K562 (cell line): Measurements from ENCODE around the gene MRGPRE. TPM values are rescaled to one million over a fixed set of nuclear protein-coding genes. Genes with fewer than 3 reads are reported as not detected.

Experiments
- ELF4 ChIP-seq: fragments of 450-650 bp; formaldehyde crosslinking; IDR thresholded peaks from 2 replicates; pipeline ENCODE4 v1.4.0; 2022; ENCODE audit warnings: missing genetic modification characterization
- ETV5 ChIP-seq: sonication (generic); formaldehyde crosslinking; IDR thresholded peaks from 2 replicates; pipeline ENCODE4 v1.4.0; 2020; ENCODE audit warnings: low read depth, mild to moderate bottlenecking, missing genetic modification reagents
- HMBOX1 ChIP-seq: sonication (generic); IDR thresholded peaks from 2 replicates; pipeline ENCODE4 v1.6.1; 2016
- HMG20B ChIP-seq: fragments of 250-450 bp; sonication (Bioruptor Pico); IDR thresholded peaks from 2 replicates; pipeline ENCODE4 v1.5.0; 2021; ENCODE audit warnings: mild to moderate bottlenecking
- NCOA6 ChIP-seq: fragments of 450-650 bp; IDR thresholded peaks from 2 replicates; pipeline ENCODE4 v1.6.1; 2017; ENCODE audit warnings: mild to moderate bottlenecking
- RNF2 ChIP-seq: sonication (generic); IDR thresholded peaks from 2 replicates; pipeline ENCODE4 v1.6.1; 2016
- THRAP3 ChIP-seq: fragments of 450-650 bp; IDR thresholded peaks from 2 replicates; pipeline ENCODE4 v1.6.1; 2016; ENCODE audit warnings: mild to moderate bottlenecking, inconsistent platforms, borderline replicate concordance
- ZBTB11 ChIP-seq, 3 experiments: fragments of 200-800 bp in 1 of 3; fragments of 250-450 bp in 1 of 3; fragments of 450-650 bp in 1 of 3; sonication (Bioruptor Pico) in 1 of 3; sonication (Bioruptor generic) in 1 of 3; formaldehyde crosslinking in 1 of 3; IDR thresholded peaks; 2 replicates each; pipeline versions ENCODE4 v1.6.1 to v1.8.0; 2016 to 2022; ENCODE audit warnings: mild to moderate bottlenecking in 2 of 3, missing genetic modification characterization in 2 of 3, missing compliant biosample characterization in 1 of 3, moderate library complexity in 1 of 3
- ZNF561 ChIP-seq: fragments of 450-650 bp; formaldehyde crosslinking; conservative IDR thresholded peaks from 2 replicates; pipeline ENCODE4 v1.4.0; 2020; ENCODE audit warnings: mild to moderate bottlenecking, moderate library complexity
- ZSCAN29 ChIP-seq: fragments of 450-650 bp; IDR thresholded peaks from 2 replicates; pipeline ENCODE4 v1.6.1; 2017
- polyA plus RNA-seq, 8 experiments: library from polyadenylated mRNA; depleted of rRNA in 4 of 8; stranded (reverse) in 5 of 8; unstranded in 3 of 8; fragments of >200 nt; fragmentation: Nextera tagmentation in 2 of 8; fragmentation: Illumina TruSeq in 1 of 8; extraction: Ambion mirVana in 2 of 8; extraction: Trizol in 1 of 8; gene quantifications; 2 replicates each; pipeline versions ENCODE4 v1.2.1 to v1.2.3, GENCODE V29; 2011 to 2014; ENCODE audit warnings: inconsistent platforms in 1 of 8, missing spikeins in 1 of 8
- total RNA-seq, 7 experiments: library from RNA; depleted of rRNA in 6 of 7; stranded (reverse); fragments of >200 nt in 6 of 7; fragmentation: Illumina TruSeq in 2 of 7; extraction: Trizol in 2 of 7; gene quantifications; 2 replicates each; pipeline versions ENCODE4 v1.2.1 to v1.2.3, GENCODE V29; 2011 to 2021; ENCODE audit warnings: low replicate concordance in 1 of 7
- TF ChIP-seq, protein P1 (sequence below): fragments of 250-450 bp; sonication (Bioruptor Pico); IDR thresholded peaks from 2 replicates; pipeline ENCODE4 v1.8.0; 2021; ENCODE audit warnings: mild to moderate bottlenecking, moderate library complexity
- TF ChIP-seq, protein P2 (sequence below): fragments of 450-650 bp; IDR thresholded peaks from 2 replicates; pipeline ENCODE4 v1.6.1; 2016
- TF ChIP-seq, protein P3 (sequence below): fragments of 250-450 bp; sonication (Bioruptor Pico); IDR thresholded peaks from 2 replicates; pipeline ENCODE4 v1.8.0; 2021; ENCODE audit warnings: moderate library complexity, mild to moderate bottlenecking, inconsistent platforms
- TF ChIP-seq, protein P4 (sequence below): fragments of 450-650 bp; formaldehyde crosslinking; IDR thresholded peaks from 2 replicates; pipeline ENCODE4 v1.4.0; 2020; ENCODE audit warnings: mild to moderate bottlenecking, moderate library complexity

The MRGPRE gene
- total and polyA plus RNA-seq, 9 of the 15 experiments (the other 6 are each of a cell fraction or from before 2014, with no cell fraction given): not detected

DNA sequence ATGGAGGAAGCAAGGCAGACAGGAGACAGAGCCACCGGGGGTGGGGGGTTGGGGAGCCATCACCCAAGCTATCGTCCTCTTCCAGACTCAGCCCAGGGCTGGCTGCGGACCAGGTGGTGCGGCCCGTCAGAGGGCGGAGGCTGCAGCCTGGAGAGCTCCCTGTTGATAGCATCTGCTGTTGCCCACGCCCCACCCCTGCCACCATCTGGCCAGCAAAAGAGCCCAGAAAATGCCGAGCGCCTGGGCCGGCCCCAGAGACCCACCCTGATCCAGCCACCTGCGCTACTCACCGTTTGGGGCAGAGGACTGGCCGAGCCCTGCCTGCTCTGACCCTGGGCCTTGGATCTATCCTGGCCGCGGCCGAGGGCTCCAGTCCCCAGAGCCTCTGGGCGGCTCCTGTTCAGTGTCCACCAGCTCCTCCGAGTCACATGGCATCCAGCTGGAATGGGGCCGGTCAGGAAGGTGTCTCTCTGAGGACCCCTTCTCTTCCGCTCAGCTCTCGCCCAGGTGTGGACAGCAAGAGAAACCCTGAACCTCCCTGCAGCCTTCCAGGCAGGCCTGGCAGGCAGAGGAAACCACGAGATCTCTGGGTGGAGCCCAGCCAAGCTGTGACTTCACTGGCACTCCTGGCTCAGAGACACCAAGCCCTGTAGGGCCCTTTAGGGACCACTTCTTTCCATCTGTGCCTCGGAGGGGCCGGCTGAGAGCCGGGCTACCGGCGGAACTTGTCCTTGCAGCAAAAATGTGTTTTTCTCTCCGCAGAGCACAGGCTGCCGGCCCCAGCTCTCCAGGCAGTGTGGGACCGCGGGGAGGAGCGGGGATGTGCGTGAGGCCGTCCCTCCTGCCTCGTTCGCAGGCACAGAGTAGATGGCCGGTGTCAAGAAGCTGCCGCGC is at the start of gene MRGPRE (continued):
- TF ChIP-seq THRAP3 (no peak), ZSCAN29 (no peak), HMBOX1 (no peak), ZNF561 (CRISPR knock-in tag) (no peak), HMG20B (no peak), RNF2 (no peak), ELF4 (CRISPR knock-in tag) (no peak), NCOA6 (no peak), ETV5 (CRISPR knock-in tag) (0 out of 2 replicates have a peak, but pooled peaks have one; percentile 54), ZBTB11 (CRISPR knock-in tag; IDR thresholded peaks at IDR 0.05) (0 out of 6 replicates have a peak, but pooled peaks of 1 of the 3 experiments have one; percentile 52)
- TF ChIP-seq, protein P1, sequence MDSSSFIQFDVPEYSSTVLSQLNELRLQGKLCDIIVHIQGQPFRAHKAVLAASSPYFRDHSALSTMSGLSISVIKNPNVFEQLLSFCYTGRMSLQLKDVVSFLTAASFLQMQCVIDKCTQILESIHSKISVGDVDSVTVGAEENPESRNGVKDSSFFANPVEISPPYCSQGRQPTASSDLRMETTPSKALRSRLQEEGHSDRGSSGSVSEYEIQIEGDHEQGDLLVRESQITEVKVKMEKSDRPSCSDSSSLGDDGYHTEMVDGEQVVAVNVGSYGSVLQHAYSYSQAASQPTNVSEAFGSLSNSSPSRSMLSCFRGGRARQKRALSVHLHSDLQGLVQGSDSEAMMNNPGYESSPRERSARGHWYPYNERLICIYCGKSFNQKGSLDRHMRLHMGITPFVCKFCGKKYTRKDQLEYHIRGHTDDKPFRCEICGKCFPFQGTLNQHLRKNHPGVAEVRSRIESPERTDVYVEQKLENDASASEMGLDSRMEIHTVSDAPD (CRISPR knock-in tag): no peak
- TF ChIP-seq, protein P2, sequence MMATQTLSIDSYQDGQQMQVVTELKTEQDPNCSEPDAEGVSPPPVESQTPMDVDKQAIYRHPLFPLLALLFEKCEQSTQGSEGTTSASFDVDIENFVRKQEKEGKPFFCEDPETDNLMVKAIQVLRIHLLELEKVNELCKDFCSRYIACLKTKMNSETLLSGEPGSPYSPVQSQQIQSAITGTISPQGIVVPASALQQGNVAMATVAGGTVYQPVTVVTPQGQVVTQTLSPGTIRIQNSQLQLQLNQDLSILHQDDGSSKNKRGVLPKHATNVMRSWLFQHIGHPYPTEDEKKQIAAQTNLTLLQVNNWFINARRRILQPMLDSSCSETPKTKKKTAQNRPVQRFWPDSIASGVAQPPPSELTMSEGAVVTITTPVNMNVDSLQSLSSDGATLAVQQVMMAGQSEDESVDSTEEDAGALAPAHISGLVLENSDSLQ: no peak; the same call in 1 of the 2 replicates
- TF ChIP-seq, protein P3, sequence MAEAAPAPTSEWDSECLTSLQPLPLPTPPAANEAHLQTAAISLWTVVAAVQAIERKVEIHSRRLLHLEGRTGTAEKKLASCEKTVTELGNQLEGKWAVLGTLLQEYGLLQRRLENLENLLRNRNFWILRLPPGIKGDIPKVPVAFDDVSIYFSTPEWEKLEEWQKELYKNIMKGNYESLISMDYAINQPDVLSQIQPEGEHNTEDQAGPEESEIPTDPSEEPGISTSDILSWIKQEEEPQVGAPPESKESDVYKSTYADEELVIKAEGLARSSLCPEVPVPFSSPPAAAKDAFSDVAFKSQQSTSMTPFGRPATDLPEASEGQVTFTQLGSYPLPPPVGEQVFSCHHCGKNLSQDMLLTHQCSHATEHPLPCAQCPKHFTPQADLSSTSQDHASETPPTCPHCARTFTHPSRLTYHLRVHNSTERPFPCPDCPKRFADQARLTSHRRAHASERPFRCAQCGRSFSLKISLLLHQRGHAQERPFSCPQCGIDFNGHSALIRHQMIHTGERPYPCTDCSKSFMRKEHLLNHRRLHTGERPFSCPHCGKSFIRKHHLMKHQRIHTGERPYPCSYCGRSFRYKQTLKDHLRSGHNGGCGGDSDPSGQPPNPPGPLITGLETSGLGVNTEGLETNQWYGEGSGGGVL (CRISPR knock-in tag): no peak
- TF ChIP-seq, protein P4, sequence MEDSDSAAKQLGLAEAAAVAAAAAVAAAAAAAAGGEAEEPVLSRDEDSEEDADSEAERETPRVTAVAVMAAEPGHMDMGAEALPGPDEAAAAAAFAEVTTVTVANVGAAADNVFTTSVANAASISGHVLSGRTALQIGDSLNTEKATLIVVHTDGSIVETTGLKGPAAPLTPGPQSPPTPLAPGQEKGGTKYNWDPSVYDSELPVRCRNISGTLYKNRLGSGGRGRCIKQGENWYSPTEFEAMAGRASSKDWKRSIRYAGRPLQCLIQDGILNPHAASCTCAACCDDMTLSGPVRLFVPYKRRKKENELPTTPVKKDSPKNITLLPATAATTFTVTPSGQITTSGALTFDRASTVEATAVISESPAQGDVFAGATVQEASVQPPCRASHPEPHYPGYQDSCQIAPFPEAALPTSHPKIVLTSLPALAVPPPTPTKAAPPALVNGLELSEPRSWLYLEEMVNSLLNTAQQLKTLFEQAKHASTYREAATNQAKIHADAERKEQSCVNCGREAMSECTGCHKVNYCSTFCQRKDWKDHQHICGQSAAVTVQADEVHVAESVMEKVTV (CRISPR knock-in tag): no peak
